HG03139 (cell line): ENCODE results near the gene OCIAD1.
"Not testable (repeated sequence)": the region's sequence is repeated elsewhere in the genome, so short reads cannot be mapped to it uniquely, and the experiment has no call there.

Experiments used
- ATAC-seq: cut with Tn5 transposase; IDR thresholded peaks from one replicate; pipeline ENCODE4 v1.9.1; 2021; ENCODE audit not compliant: unreplicated experiment

The OCIAD1 gene

GRCh38 chr4:48816971-48817370, 13.9 kb upstream of the OCIAD1 start:
- ATAC-seq = no peak

GRCh38 chr4:48821431-48821830, 9.5 kb upstream of the OCIAD1 start:
- not testable (repeated sequence) for ATAC-seq

GRCh38 chr4:48827622-48828021, 3.3 kb upstream of the OCIAD1 start:
- ATAC-seq = no peak

- ATAC-seq = no peak
Measured at GRCh38 chr4:48831532-48832030, 693 bp downstream of the OCIAD1 start.

- no peak for ATAC-seq
Measured at GRCh38 chr4:48832571-48832970, 1.7 kb downstream of the OCIAD1 start.

GRCh38 chr4:48836658-48837057, 5.8 kb downstream of the OCIAD1 start:
- no peak for ATAC-seq

- ATAC-seq = no peak
Measured at GRCh38 chr4:48841045-48841827, 10.3 kb downstream of the OCIAD1 start.

GRCh38 chr4:48844843-48845242, 14.0 kb downstream of the OCIAD1 start:
- no peak for ATAC-seq

- ATAC-seq = not testable (repeated sequence)
Measured at GRCh38 chr4:48848799-48849198, 17.9 kb downstream of the OCIAD1 start.

GRCh38 chr4:48851651-48852050, 20.8 kb downstream of the OCIAD1 start:
- no peak for ATAC-seq

GRCh38 chr4:48853604-48854394, 22.9 kb downstream of the OCIAD1 start:
- ATAC-seq = no peak

GRCh38 chr4:48854395-48854683, 23.5 kb downstream of the OCIAD1 start:
- no peak for ATAC-seq

- no peak for ATAC-seq
Measured at GRCh38 chr4:48854982-48855381, 24.1 kb downstream of the OCIAD1 start.

- ATAC-seq = no peak
Measured at GRCh38 chr4:48858130-48858529, 27.2 kb downstream of the OCIAD1 start.

- ATAC-seq = no peak
Measured at GRCh38 chr4:48862038-48862437, 31.1 kb downstream of the OCIAD1 start.

GRCh38 chr4:48862661-48863060, 31.8 kb downstream of the OCIAD1 start:
- ATAC-seq = no peak

GRCh38 chr4:48863728-48864127, 32.8 kb downstream of the OCIAD1 start:
- ATAC-seq = no peak

- not testable (repeated sequence) for ATAC-seq
Measured at GRCh38 chr4:48864696-48865095, 33.8 kb downstream of the OCIAD1 start.

GRCh38 chr4:48877827-48878535, 47.1 kb downstream of the OCIAD1 start:
- ATAC-seq = no peak

GRCh38 chr4:48879561-48880442, 48.9 kb downstream of the OCIAD1 start:
- no peak for ATAC-seq

GRCh38 chr4:48881646-48882045, 50.8 kb downstream of the OCIAD1 start:
- ATAC-seq = not testable (repeated sequence)
